ENCODE results near the gene CEP250. TPM values are rescaled to one million over a fixed set of nuclear protein-coding genes. Genes with fewer than 3 reads are reported as not detected.

The CEP250 gene
- total RNA-seq, 1 experiment from 2014 or later = 42.3 TPM

DNA sequence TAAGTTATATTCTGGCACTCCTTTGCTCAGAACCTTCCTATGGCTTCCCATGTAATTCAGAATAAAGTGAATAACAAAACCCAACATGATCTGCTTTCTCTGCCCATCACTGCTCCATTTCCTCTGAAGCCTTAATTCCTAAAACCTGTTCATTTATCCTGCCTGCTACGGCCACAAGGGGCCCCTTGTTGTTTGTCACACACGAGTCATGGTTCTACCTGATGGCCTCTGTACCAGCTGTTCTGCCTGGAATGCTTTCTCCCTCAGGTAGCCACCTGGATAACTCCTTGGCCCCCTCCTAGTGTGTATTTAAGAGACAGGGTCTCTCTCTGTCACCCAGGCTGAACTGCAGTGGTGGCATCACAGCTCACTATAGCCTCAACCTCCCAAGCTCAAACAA is 113.2 kb downstream of the CEP250 start:
- Histone ChIP-seq H3K9me3 (ENCODE audit: control insufficient read depth in 1 of 2, insufficient read depth in 1 of 2, low read depth in 1 of 2, low read length in 2 of 2) (peaks cover 0 to 3% of the 10 kb centered on the region in 2 experiments; a peak in 1 of 4 replicates), H3K27me3 (ENCODE audit: insufficient read depth, low read length) (no peaks in the 10 kb centered on the region), H3K9me2 (ENCODE audit: insufficient read depth) (no peaks in the 10 kb centered on the region), H3K27ac (ENCODE audit: low read depth, low read length) (no peak overlapping the region), H3K4me3 (replicated peaks in 1 of 2; ENCODE audit: low read depth in 1 of 2, low read length in 2 of 2) (no peak overlapping the region), H3K36me3 (ENCODE audit: control insufficient read depth in 1 of 2, insufficient read depth in 2 of 2, low read length in 2 of 2) (no peaks in the 10 kb centered on the region), H3K9ac (ENCODE audit: low read length) (no peak overlapping the region), H2AFZ (ENCODE audit: low read depth, low read length, poor library complexity, severe bottlenecking) (no peak overlapping the region), H4K20me1 (ENCODE audit: insufficient read depth) (no peaks in the 10 kb centered on the region), H3K79me2 (ENCODE audit: insufficient read depth, low read length) (no peaks in the 10 kb centered on the region), H3K4me2 (ENCODE audit: low read length) (peak overlapping the region; percentile 8; the same call in 1 of the 2 replicates), H3K4me1 (ENCODE audit: control insufficient read depth in 1 of 2, insufficient read depth in 2 of 2, low read length in 2 of 2) (peaks cover 0 to 8% of the 10 kb centered on the region in 2 experiments; a peak in 2 of 4 replicates)
- RAD21 ChIA-PET (ENCODE audit: low non-redundant PET in 1 of 2, low total read pairs in 2 of 2, uncharacterized antibody in 2 of 2, unreplicated experiment in 2 of 2) = interaction anchor here (0.7 kb wide), 2 partner anchors 177 to 379 kb away, joined by 3 to 4 read pairs; no protein-coding TSS in a partner anchor
- no TSS peak for BruUV-seq (replicated peaks)
- peak; percentile 97 for ATAC-seq
- CTCF ChIA-PET = interaction anchor here (1.8 kb wide), 1 partner anchor 51 kb away, joined by 6 read pairs; no protein-coding TSS in a partner anchor
- no peak for TF ChIP-seq EZH2 (IDR thresholded peaks at IDR 0.05)
- TF ChIP-seq EZH2phosphoT487 (IDR thresholded peaks at IDR 0.05; ENCODE audit: borderline replicate concordance) = no peak
- TF ChIP-seq ZNF274 (IDR thresholded peaks at IDR 0.05; ENCODE audit: low read depth, low read length) = no peak
- TF ChIP-seq, protein P1, sequence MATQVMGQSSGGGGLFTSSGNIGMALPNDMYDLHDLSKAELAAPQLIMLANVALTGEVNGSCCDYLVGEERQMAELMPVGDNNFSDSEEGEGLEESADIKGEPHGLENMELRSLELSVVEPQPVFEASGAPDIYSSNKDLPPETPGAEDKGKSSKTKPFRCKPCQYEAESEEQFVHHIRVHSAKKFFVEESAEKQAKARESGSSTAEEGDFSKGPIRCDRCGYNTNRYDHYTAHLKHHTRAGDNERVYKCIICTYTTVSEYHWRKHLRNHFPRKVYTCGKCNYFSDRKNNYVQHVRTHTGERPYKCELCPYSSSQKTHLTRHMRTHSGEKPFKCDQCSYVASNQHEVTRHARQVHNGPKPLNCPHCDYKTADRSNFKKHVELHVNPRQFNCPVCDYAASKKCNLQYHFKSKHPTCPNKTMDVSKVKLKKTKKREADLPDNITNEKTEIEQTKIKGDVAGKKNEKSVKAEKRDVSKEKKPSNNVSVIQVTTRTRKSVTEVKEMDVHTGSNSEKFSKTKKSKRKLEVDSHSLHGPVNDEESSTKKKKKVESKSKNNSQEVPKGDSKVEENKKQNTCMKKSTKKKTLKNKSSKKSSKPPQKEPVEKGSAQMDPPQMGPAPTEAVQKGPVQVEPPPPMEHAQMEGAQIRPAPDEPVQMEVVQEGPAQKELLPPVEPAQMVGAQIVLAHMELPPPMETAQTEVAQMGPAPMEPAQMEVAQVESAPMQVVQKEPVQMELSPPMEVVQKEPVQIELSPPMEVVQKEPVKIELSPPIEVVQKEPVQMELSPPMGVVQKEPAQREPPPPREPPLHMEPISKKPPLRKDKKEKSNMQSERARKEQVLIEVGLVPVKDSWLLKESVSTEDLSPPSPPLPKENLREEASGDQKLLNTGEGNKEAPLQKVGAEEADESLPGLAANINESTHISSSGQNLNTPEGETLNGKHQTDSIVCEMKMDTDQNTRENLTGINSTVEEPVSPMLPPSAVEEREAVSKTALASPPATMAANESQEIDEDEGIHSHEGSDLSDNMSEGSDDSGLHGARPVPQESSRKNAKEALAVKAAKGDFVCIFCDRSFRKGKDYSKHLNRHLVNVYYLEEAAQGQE (IDR thresholded peaks at IDR 0.05; ENCODE audit: low read depth) = no peak
- TF ChIP-seq POLR2AphosphoS5 (IDR thresholded peaks at IDR 0.05; ENCODE audit: low read depth, low read length) = no peak
- TF ChIP-seq, protein P2, sequence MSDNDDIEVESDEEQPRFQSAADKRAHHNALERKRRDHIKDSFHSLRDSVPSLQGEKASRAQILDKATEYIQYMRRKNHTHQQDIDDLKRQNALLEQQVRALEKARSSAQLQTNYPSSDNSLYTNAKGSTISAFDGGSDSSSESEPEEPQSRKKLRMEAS (IDR thresholded peaks at IDR 0.05) = no peak
- TF ChIP-seq RAD21 (IDR thresholded peaks at IDR 0.05; ENCODE audit: low read depth) = peak; percentile 66
- TF ChIP-seq EGR1 (IDR thresholded peaks at IDR 0.05; ENCODE audit: low read depth) = no peak
- TF ChIP-seq, protein P3, sequence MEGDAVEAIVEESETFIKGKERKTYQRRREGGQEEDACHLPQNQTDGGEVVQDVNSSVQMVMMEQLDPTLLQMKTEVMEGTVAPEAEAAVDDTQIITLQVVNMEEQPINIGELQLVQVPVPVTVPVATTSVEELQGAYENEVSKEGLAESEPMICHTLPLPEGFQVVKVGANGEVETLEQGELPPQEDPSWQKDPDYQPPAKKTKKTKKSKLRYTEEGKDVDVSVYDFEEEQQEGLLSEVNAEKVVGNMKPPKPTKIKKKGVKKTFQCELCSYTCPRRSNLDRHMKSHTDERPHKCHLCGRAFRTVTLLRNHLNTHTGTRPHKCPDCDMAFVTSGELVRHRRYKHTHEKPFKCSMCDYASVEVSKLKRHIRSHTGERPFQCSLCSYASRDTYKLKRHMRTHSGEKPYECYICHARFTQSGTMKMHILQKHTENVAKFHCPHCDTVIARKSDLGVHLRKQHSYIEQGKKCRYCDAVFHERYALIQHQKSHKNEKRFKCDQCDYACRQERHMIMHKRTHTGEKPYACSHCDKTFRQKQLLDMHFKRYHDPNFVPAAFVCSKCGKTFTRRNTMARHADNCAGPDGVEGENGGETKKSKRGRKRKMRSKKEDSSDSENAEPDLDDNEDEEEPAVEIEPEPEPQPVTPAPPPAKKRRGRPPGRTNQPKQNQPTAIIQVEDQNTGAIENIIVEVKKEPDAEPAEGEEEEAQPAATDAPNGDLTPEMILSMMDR (IDR thresholded peaks at IDR 0.05 in 2 of 3, conservative IDR thresholded peaks at IDR 0.05 in 1 of 3; ENCODE audit: borderline replicate concordance in 1 of 3, insufficient read depth in 1 of 3, low read depth in 2 of 3, low read length in 2 of 3) = peak; percentile 37 to 59 (median 59); a peak in 5 of 6 replicates
- intact Hi-C loops (cut with micrococcal nuclease) = no loop called here
- POLR2A ChIA-PET = no interaction called here
- peak; percentile 16 for DNase-seq (ENCODE audit: low read depth, low spot score)

MicroRNAs within 50 kb of the gene (microRNA counts, 767-probe panel; counts per million panel counts)
- not detected for microRNA hsa-miR-1289

Small RNAs within 50 kb of the gene (microRNA-seq; reads per million reads assigned to microRNA genes)
- 1.2 reads per million for gene MIR1289-1 (ENCODE audit: borderline number of aligned reads)

Other genes starting within 250 kb of the CEP250 start
- not detected for gene MMP24, start 228.9 kb upstream of the CEP250 start, total RNA-seq (2021; ENCODE audit: unreplicated experiment)
- 59.6 TPM for gene MMP24OS, start 177.5 kb upstream of the CEP250 start, total RNA-seq (2021; ENCODE audit: unreplicated experiment)
- 209 TPM for gene EIF6, start 170.8 kb upstream of the CEP250 start, total RNA-seq (2021; ENCODE audit: unreplicated experiment)
- gene FAM83C, start 163.2 kb upstream of the CEP250 start, total RNA-seq (2021; ENCODE audit: unreplicated experiment) = not detected
- gene UQCC1, start 43.6 kb upstream of the CEP250 start, total RNA-seq (2021; ENCODE audit: unreplicated experiment) = 51.7 TPM
- gene GDF5, start 17.4 kb upstream of the CEP250 start, total RNA-seq (2021; ENCODE audit: unreplicated experiment) = not detected
- not detected for gene C20orf173, start 74.1 kb downstream of the CEP250 start, total RNA-seq (2021; ENCODE audit: unreplicated experiment)
- 229 TPM for gene ERGIC3, start 86.5 kb downstream of the CEP250 start, total RNA-seq (2021; ENCODE audit: unreplicated experiment)
- gene SPAG4, start 160.2 kb downstream of the CEP250 start, total RNA-seq (2021; ENCODE audit: unreplicated experiment) = 6.2 TPM
- gene CPNE1, start 209.3 kb downstream of the CEP250 start, total RNA-seq (2021; ENCODE audit: unreplicated experiment) = 333 TPM
- gene RBM12, start 209.3 kb downstream of the CEP250 start, total RNA-seq (2021; ENCODE audit: unreplicated experiment) = 110 TPM
- gene NFS1, start 243.8 kb downstream of the CEP250 start, total RNA-seq (2021; ENCODE audit: unreplicated experiment) = 33.9 TPM
- 167 TPM for gene ROMO1, start 243.8 kb downstream of the CEP250 start, total RNA-seq (2021; ENCODE audit: unreplicated experiment)

All from HCT116 (cell line).